Thyroid gland (tissue), 4 donors: ENCODE measurements around the gene C17orf58. TPM values are rescaled to one million over a fixed set of nuclear protein-coding genes. Genes with fewer than 3 reads are reported as not detected.
"Not testable (repeated sequence)": the region's sequence is repeated elsewhere in the genome, so short reads cannot be mapped to it uniquely, and the experiment has no call there.

ENCODE experiments used
- DNase-seq, 2 donors: peaks; one replicate each; pipeline ENCODE4 v3.0.0-alpha.2; 2019
- H3K27ac ChIP-seq, 3 donors: fragments of 200-600 bp; sonication (generic); 1 replicate in 2 of 3; 2 replicates in 1 of 3; pipeline ENCODE4 v1.5.1; 2016 to 2019; ENCODE audit warnings: mild to moderate bottlenecking in 1 of 3, moderate library complexity in 1 of 3
- H3K27me3 ChIP-seq: fragments of 200-600 bp; sonication (generic); one replicate; pipeline ENCODE4 v1.5.1; 2019
- H3K36me3 ChIP-seq, 2 donors: fragments of 200-600 bp; sonication (generic); one replicate each; pipeline ENCODE4 v1.5.1; 2016 to 2019
- H3K4me1 ChIP-seq, 2 donors: fragments of 200-600 bp; sonication (generic); one replicate each; pipeline ENCODE4 v1.5.1; 2017 to 2019
- H3K4me3 ChIP-seq, 3 donors: fragments of 200-600 bp; sonication (generic); replicated peaks in 1 of 3; 1 replicate in 2 of 3; 2 replicates in 1 of 3; pipeline ENCODE4 v1.5.1; 2016; ENCODE audit warnings: mild to moderate bottlenecking in 1 of 3
- H3K9me3 ChIP-seq: fragments of 200-600 bp; sonication (generic); one replicate; pipeline ENCODE4 v1.5.1; 2017
- POLR2A ChIP-seq, 2 donors: fragments of 450-650 bp; IDR thresholded peaks; one replicate each; pipeline ENCODE4 v1.6.1; 2017; ENCODE audit warnings: antibody characterized with exemption in 2 of 2, mild to moderate bottlenecking in 2 of 2, moderate library complexity in 1 of 2
- WGBS, 2 donors: methylation state at CpG; one replicate each; pipeline ENCODE4 v1.1.5; 2017; 5-methylcytosine and 5-hydroxymethylcytosine counted together
- intact Hi-C: fragments of 100-400 bp; cut with DNase I; formaldehyde crosslinking; loops from one replicate; pipeline ENCODE4 v1.15.1; 2023
- total RNA-seq, 4 donors: library from RNA; depleted of rRNA; stranded (reverse); fragments of >200 nt; gene quantifications; one replicate each; pipeline ENCODE4 v1.2.3, GENCODE V29; 2016
- TF ChIP-seq, protein P1 (sequence below), 6 experiments: fragments of 200-600 bp in 3 of 6; fragments of 450-650 bp in 3 of 6; sonication (generic) in 3 of 6; IDR thresholded peaks; one replicate each; pipeline ENCODE4 v1.5.1; 2016 to 2019; ENCODE audit warnings: antibody characterized with exemption in 6 of 6, mild to moderate bottlenecking in 2 of 6, inconsistent platforms in 1 of 6, moderate library complexity in 1 of 6

The C17orf58 gene
- total RNA-seq, 4 donors from 2014 or later: 6.7 to 14.4 (median 10.6) TPM

DNA sequence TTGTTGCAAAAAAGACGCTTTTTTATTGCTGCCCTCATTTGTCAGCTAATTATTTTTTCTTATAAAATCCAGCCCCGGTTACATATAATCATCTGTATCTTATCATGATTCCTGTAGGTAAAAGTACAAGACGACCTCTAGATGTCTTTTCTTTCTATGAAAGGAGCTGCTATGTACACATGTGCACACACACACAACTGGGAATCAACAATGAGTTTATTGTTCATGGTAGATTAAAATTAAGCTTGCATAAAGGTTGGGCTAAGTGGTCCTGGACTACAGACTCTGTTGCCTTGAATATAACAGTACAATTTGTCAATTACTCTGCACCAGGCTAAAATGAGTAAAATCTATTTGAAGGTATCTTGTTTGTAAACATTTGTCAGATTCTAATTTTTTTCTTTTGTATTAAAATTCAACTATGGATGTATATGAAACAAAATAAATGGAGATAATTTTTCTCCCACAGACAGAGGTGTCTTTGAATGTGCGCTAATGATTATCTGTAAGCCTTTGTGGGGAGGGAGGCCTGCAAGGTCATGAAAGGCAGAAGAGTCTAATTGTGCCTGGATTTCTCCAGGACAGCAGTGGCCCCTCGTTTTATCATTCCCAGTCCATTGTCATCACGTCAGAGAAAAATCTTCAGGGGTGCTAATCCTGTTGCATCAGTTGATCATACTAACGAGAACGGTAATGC lies 13.4 kb downstream of the C17orf58 start:
- H3K4me3 ChIP-seq: no peak overlapping the region
- TF ChIP-seq, protein P1, sequence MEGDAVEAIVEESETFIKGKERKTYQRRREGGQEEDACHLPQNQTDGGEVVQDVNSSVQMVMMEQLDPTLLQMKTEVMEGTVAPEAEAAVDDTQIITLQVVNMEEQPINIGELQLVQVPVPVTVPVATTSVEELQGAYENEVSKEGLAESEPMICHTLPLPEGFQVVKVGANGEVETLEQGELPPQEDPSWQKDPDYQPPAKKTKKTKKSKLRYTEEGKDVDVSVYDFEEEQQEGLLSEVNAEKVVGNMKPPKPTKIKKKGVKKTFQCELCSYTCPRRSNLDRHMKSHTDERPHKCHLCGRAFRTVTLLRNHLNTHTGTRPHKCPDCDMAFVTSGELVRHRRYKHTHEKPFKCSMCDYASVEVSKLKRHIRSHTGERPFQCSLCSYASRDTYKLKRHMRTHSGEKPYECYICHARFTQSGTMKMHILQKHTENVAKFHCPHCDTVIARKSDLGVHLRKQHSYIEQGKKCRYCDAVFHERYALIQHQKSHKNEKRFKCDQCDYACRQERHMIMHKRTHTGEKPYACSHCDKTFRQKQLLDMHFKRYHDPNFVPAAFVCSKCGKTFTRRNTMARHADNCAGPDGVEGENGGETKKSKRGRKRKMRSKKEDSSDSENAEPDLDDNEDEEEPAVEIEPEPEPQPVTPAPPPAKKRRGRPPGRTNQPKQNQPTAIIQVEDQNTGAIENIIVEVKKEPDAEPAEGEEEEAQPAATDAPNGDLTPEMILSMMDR (IDR thresholded peaks at IDR 0.05): no peak
- TF ChIP-seq POLR2A (IDR thresholded peaks at IDR 0.05): no peak
- no peaks in the 10 kb centered on the region for H3K27me3 ChIP-seq
- H3K36me3 ChIP-seq: no peaks in the 10 kb centered on the region
- intact Hi-C loops: loop anchor here (10.0 kb wide), 1 partner anchor 52 kb away; the partner anchor contains the start of gene KPNA2
- WGBS, 2 donors: 90 to 93% methylated on average over 8 of the region's 8 CpGs
- H3K27ac ChIP-seq: no peak overlapping the region
- H3K4me1 ChIP-seq: peaks cover 3 to 10% of the 10 kb centered on the region in 2 donors
- DNase-seq: no peak
- no peaks in the 10 kb centered on the region for H3K9me3 ChIP-seq

DNA sequence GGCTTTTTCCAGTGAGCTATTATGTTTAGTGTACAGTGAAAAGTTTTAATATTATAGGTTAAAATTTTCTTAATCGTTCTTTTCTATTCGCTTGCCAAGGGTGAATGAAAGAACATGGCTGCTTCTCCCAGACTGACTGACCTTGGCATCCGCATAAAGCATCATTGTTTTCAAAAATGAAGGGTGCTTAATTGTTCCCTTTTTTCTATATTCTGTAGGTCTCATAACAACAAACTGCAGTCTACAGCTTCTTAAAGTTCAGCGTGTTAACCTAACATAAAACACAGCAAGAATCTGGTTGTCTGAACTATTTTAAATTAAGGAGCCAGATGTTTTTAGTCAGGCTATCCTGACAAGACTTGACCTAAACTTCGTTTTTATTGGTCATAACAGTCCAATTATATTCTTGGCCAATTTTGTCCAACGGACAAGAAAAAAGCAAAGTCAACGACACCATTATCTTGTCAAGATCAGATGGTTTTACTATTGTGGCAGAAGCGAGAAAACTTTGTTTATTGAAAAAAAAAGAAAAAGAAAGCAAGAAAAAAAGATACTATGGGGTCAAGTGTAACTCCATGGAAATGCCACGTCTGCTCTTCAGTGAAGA lies 14.1 kb downstream of the C17orf58 start:
- H3K4me3 ChIP-seq: no peak overlapping the region
- H3K27me3 ChIP-seq: no peaks in the 10 kb centered on the region
- H3K4me1 ChIP-seq: peaks cover 3 to 10% of the 10 kb centered on the region in 2 donors
- WGBS, 2 donors: 86 to 87% methylated on average over 9 of the region's 9 CpGs
- H3K36me3 ChIP-seq: no peaks in the 10 kb centered on the region
- DNase-seq: no peak
- H3K9me3 ChIP-seq: no peaks in the 10 kb centered on the region
- intact Hi-C loops: loop anchor here (10.0 kb wide), 1 partner anchor 53 kb away; the partner anchor contains the start of gene KPNA2
- TF ChIP-seq POLR2A (IDR thresholded peaks at IDR 0.05): no peak
- TF ChIP-seq, protein P1 (IDR thresholded peaks at IDR 0.05): no peak
- no peak overlapping the region for H3K27ac ChIP-seq

- peak; percentile 16 to 18 for DNase-seq
- not testable (repeated sequence) for H3K4me3 ChIP-seq, H3K9me3 ChIP-seq, H3K27ac ChIP-seq, H3K4me1 ChIP-seq, H3K27me3 ChIP-seq, H3K36me3 ChIP-seq
- intact Hi-C loops: loop anchor here (10.0 kb wide), 1 partner anchor 54 kb away; the partner anchor contains the start of gene KPNA2
- 47 to 50% methylated on average over 3 of the region's 3 CpGs for WGBS, 2 donors
Observed at GRCh38 chr17:67980883-67981282, 15.4 kb downstream of the C17orf58 start.

DNA sequence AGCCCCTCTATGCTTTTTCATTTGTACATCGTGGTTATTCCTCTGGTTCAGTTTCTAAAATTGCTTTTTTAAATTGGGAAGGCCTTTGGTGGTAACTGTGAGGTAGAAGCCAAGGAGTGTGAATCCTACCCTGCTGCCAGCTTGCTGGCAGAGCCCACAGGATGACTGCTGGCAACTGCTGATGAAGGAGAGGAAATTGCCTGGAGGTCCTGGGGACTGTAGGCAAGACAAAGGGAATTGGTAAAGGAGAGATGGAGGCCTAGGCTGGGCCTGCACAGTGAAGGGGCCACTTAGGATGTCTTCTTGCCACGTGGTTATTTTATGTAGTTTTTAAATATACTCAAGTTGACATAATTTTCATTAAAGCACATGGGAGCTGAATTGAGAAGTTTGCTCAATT lies 15.8 kb downstream of the C17orf58 start:
- H3K4me3 ChIP-seq: no peak overlapping the region
- peaks cover 0 to 3% of the 10 kb centered on the region in 2 donors for H3K36me3 ChIP-seq
- peak in 1 of 2 donors; percentile 22 for DNase-seq
- WGBS, 2 donors: 53 to 68% methylated on average over 2 of the region's 2 CpGs
- intact Hi-C loops: loop anchor here (10.0 kb wide), 1 partner anchor 54 kb away; the partner anchor contains the start of gene KPNA2
- no peaks in the 10 kb centered on the region for H3K27me3 ChIP-seq
- no peak overlapping the region for H3K27ac ChIP-seq
- no peaks in the 10 kb centered on the region for H3K9me3 ChIP-seq
- peaks cover 3 to 10% of the 10 kb centered on the region in 2 donors for H3K4me1 ChIP-seq
- no peak for TF ChIP-seq POLR2A (IDR thresholded peaks at IDR 0.05)
- TF ChIP-seq, protein P1 (IDR thresholded peaks at IDR 0.05): no peak

- intact Hi-C loops, H3K36me3 ChIP-seq, H3K27ac ChIP-seq, H3K27me3 ChIP-seq, H3K9me3 ChIP-seq, DNase-seq, H3K4me3 ChIP-seq, H3K4me1 ChIP-seq: not testable (repeated sequence)
- WGBS, 2 donors: 96 to 97% methylated on average over 6 of the region's 6 CpGs
Observed at GRCh38 chr17:67976306-67976705, 20.0 kb downstream of the C17orf58 start.

- TF ChIP-seq POLR2A (IDR thresholded peaks at IDR 0.05): no peak
Observed at GRCh38 chr17:67974598-67975066, 21.6 kb downstream of the C17orf58 start.

More at GRCh38 chr17:67974598-67975066, 21.6 kb downstream of the C17orf58 start:
- Histone ChIP-seq H3K9me3 (no peaks in the 10 kb centered on the region), H3K36me3 (peaks cover 0 to 9% of the 10 kb centered on the region in 2 donors), H3K27ac (no peak overlapping the region), H3K4me3 (no peak overlapping the region), H3K4me1 (peaks cover 0 to under 1% of the 10 kb centered on the region in 2 donors), H3K27me3 (no peaks in the 10 kb centered on the region)
- DNase-seq: no peak
- intact Hi-C loops: no loop called here
- WGBS, 2 donors: 61 to 72% methylated on average over 6 to 8 of the region's 8 CpGs
